ENCODE measurements around the gene ZNF660.
"Not testable (repeated sequence)": the region's sequence is repeated elsewhere in the genome, so short reads cannot be mapped to it uniquely, and the experiment has no call there.

ZNF660 gene

DNA sequence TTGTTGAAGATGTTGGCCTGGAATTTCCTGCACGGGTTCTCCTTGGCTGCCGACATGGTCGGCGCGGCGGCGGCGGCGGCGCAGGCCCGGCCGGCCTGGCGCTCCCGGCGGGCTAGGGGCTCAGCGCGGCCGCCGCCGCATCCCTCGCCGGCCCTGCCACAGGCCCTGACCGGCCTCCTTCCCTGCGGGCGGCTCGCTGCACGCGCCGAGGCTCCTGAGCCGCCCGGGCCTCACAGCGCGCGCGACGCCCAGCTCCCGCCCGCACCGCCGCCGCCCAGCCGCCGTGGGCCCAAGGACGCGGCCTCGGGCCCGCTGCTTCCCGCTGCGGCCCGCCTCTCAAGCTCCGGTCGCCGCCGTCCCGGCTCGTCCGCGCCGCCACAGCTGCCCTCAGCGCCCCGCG, 3.8 kb upstream of the ZNF660 start:
- H2AFZ ChIP-seq (ENCODE audit: low read depth, low read length); H3K27ac ChIP-seq (ENCODE audit: low read length); H3K36me3 ChIP-seq (replicated peaks; ENCODE audit: low read depth, low read length); H3K79me2 ChIP-seq (ENCODE audit: low read length); H3K4me3 ChIP-seq (ENCODE audit: low read length); H3K27me3 ChIP-seq (ENCODE audit: low read depth, low read length); H3K4me2 ChIP-seq (ENCODE audit: low read length); H3K9me3 ChIP-seq (ENCODE audit: insufficient read depth, low read length); H4K20me1 ChIP-seq (ENCODE audit: insufficient read depth, low read length); H3K9ac ChIP-seq (ENCODE audit: low read length): not testable (repeated sequence)
- peaks cover 29% of the 10 kb centered on the region for H3K4me1 ChIP-seq (ENCODE audit: low read length)

DNA sequence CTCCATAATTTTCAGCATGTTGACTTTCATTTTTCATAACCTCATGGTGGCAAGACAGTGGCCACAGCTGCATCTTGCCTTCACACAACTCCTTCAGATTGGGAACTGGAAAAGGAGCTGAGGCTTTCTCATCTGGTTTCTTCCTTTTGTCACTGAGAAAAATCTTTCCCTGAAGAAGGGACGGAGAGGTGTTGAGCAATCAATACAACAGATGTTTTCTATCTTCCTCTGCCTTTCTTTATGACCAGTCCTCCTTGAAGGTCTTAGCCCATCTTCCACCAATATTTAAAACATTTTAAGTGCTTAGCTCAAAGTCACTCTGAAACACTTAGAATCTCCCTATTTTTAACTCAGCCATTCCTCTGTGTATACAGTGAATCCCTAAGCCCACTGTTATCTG, 11.9 kb downstream of the ZNF660 start:
- Histone ChIP-seq H3K4me2 (ENCODE audit: low read length) (no peak overlapping the region), H3K27ac (ENCODE audit: low read length) (no peak overlapping the region), H2AFZ (ENCODE audit: low read depth, low read length) (no peak overlapping the region), H3K79me2 (ENCODE audit: low read length) (no peaks in the 10 kb centered on the region), H4K20me1 (ENCODE audit: insufficient read depth, low read length) (no peaks in the 10 kb centered on the region), H3K9ac (ENCODE audit: low read length) (no peak overlapping the region), H3K27me3 (ENCODE audit: low read depth, low read length) (no peaks in the 10 kb centered on the region), H3K36me3 (replicated peaks; ENCODE audit: low read depth, low read length) (no peaks in the 10 kb centered on the region), H3K4me1 (ENCODE audit: low read length) (peaks cover 4% of the 10 kb centered on the region; the same call in 1 of the 2 replicates), H3K9me3 (ENCODE audit: insufficient read depth, low read length) (peaks cover 11% of the 10 kb centered on the region), H3K4me3 (ENCODE audit: low read length) (no peak overlapping the region)
- no peak for TF ChIP-seq EZH2phosphoT487 (IDR thresholded peaks at IDR 0.05; ENCODE audit: low read depth)
- TF ChIP-seq, protein P1, sequence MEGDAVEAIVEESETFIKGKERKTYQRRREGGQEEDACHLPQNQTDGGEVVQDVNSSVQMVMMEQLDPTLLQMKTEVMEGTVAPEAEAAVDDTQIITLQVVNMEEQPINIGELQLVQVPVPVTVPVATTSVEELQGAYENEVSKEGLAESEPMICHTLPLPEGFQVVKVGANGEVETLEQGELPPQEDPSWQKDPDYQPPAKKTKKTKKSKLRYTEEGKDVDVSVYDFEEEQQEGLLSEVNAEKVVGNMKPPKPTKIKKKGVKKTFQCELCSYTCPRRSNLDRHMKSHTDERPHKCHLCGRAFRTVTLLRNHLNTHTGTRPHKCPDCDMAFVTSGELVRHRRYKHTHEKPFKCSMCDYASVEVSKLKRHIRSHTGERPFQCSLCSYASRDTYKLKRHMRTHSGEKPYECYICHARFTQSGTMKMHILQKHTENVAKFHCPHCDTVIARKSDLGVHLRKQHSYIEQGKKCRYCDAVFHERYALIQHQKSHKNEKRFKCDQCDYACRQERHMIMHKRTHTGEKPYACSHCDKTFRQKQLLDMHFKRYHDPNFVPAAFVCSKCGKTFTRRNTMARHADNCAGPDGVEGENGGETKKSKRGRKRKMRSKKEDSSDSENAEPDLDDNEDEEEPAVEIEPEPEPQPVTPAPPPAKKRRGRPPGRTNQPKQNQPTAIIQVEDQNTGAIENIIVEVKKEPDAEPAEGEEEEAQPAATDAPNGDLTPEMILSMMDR (IDR thresholded peaks at IDR 0.05; ENCODE audit: low read depth, low read length), result no peak

DNA sequence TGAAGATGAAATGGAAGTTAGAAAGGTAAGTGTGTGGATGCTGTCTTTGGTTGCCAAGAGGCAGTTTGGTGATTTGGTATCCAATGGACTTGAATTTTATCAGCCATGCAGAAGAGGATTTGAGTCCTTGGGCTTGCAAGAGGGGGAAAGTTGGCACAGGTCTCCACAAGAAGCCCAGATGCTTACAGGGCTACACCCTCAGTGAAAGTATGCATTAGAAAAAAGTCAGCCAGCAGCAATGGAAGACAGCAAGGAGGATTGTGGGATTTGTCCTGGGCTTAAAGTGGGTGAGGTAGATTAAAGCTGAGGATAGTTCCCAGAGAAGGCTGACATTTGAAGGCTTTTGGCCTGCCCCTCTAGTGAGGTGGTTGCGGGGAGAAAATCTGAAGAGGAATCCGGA, 17.0 kb downstream of the ZNF660 start:
- Histone ChIP-seq H4K20me1 (ENCODE audit: insufficient read depth, low read length) (no peaks in the 10 kb centered on the region), H2AFZ (ENCODE audit: low read depth, low read length) (no peak overlapping the region), H3K9ac (ENCODE audit: low read length) (no peak overlapping the region), H3K27ac (ENCODE audit: low read length) (no peak overlapping the region), H3K4me3 (ENCODE audit: low read length) (no peak overlapping the region), H3K4me1 (ENCODE audit: low read length) (no peaks in the 10 kb centered on the region), H3K36me3 (replicated peaks; ENCODE audit: low read depth, low read length) (no peaks in the 10 kb centered on the region), H3K79me2 (ENCODE audit: low read length) (no peaks in the 10 kb centered on the region), H3K9me3 (ENCODE audit: insufficient read depth, low read length) (no peaks in the 10 kb centered on the region), H3K4me2 (ENCODE audit: low read length) (no peak overlapping the region), H3K27me3 (ENCODE audit: low read depth, low read length) (no peaks in the 10 kb centered on the region)
- TF ChIP-seq EZH2phosphoT487 (IDR thresholded peaks at IDR 0.05; ENCODE audit: low read depth), result no peak
- TF ChIP-seq, protein P1 (IDR thresholded peaks at IDR 0.05; ENCODE audit: low read depth, low read length), result no peak

DNA sequence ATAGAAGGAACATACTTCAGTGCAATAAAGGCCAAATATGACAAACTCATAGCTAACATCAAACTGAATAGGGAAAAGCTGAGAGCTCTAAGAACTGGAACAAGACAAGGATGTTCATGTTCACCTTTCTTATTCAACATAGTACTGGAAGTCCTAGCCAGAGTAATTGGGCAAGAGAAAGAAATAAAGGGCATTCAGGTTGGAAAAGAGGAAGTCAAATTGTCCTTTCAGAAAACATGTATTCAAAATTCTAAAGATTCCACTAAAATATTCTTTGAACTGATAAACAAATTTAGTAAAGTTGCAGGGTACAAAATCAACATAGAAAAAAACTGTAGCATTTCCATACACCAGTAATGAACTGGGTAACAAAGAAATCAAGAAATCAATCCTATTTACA, 27.9 kb downstream of the ZNF660 start:
- Histone ChIP-seq H3K27ac (ENCODE audit: low read length) (no peak overlapping the region), H3K4me1 (ENCODE audit: low read length) (peaks cover 11% of the 10 kb centered on the region; the same call in 1 of the 2 replicates), H3K4me2 (ENCODE audit: low read length) (no peak overlapping the region), H2AFZ (ENCODE audit: low read depth, low read length) (no peak overlapping the region), H4K20me1 (ENCODE audit: insufficient read depth, low read length) (no peaks in the 10 kb centered on the region), H3K79me2 (ENCODE audit: low read length) (no peaks in the 10 kb centered on the region), H3K36me3 (replicated peaks; ENCODE audit: low read depth, low read length) (no peaks in the 10 kb centered on the region), H3K4me3 (ENCODE audit: low read length) (no peak overlapping the region), H3K27me3 (ENCODE audit: low read depth, low read length) (no peaks in the 10 kb centered on the region), H3K9me3 (ENCODE audit: insufficient read depth, low read length) (no peaks in the 10 kb centered on the region), H3K9ac (ENCODE audit: low read length) (no peak overlapping the region)
- TF ChIP-seq, protein P1 (IDR thresholded peaks at IDR 0.05; ENCODE audit: low read depth, low read length), result no peak
- no peak for TF ChIP-seq EZH2phosphoT487 (IDR thresholded peaks at IDR 0.05; ENCODE audit: low read depth)
